GM23338 (cell line): ENCODE data around the gene MARVELD3. TPM values are rescaled to one million over a fixed set of nuclear protein-coding genes. Genes with fewer than 3 reads are reported as not detected.

Experiments used
- ATAC-seq: fragments of 200-7000 bp; cut with Tn5 transposase; 3 replicates; pipeline ENCODE4 v1.9.1; 2020
- DNase-seq: peaks from one replicate; pipeline ENCODE4 v3.0.0-alpha.2; 2015; ENCODE audit warnings: low spot score
- H2AFZ ChIP-seq: fragments of 200-600 bp; sonication (generic); 2 replicates; pipeline ENCODE4 v1.8.0; 2016; ENCODE audit warnings: antibody characterized with exemption, mild to moderate bottlenecking, moderate library complexity
- H3F3A ChIP-seq: fragments of 200-600 bp; sonication (generic); replicated peaks from 2 replicates; pipeline ENCODE4 v1.8.0; 2017; ENCODE audit warnings: antibody characterized with exemption, mixed run types, low read depth
- H3K27ac ChIP-seq: fragments of 200-600 bp; sonication (generic); 2 replicates; pipeline ENCODE4 v1.6.1; 2016; ENCODE audit warnings: low read depth
- H3K27me3 ChIP-seq: fragments of 200-600 bp; sonication (generic); 2 replicates; pipeline ENCODE4 v1.8.0; 2016; ENCODE audit warnings: mild to moderate bottlenecking, mixed run types, moderate library complexity; ENCODE audit not compliant: insufficient read depth
- H3K36me3 ChIP-seq: fragments of 200-600 bp; sonication (generic); 2 replicates; pipeline ENCODE4 v1.8.0; 2016; ENCODE audit warnings: mild to moderate bottlenecking; ENCODE audit not compliant: insufficient read depth
- H3K4me1 ChIP-seq: fragments of 200-600 bp; sonication (generic); 2 replicates; pipeline ENCODE4 v1.8.0; 2016; ENCODE audit warnings: mild to moderate bottlenecking, moderate library complexity; ENCODE audit not compliant: insufficient read depth
- H3K4me2 ChIP-seq: fragments of 200-600 bp; sonication (generic); 2 replicates; pipeline ENCODE4 v1.7.1; 2017; ENCODE audit warnings: mixed run types
- H3K4me3 ChIP-seq: fragments of 200-600 bp; sonication (generic); 2 replicates; pipeline ENCODE4 v1.6.1; 2016; ENCODE audit warnings: mixed run types
- H3K79me2 ChIP-seq: fragments of 200-600 bp; sonication (generic); replicated peaks from 2 replicates; pipeline ENCODE4 v1.8.0; 2017; ENCODE audit warnings: mild to moderate bottlenecking; ENCODE audit not compliant: insufficient read depth
- H3K9me2 ChIP-seq: fragments of 200-600 bp; sonication (generic); 2 replicates; pipeline ENCODE4 v1.8.0; 2017; ENCODE audit not compliant: insufficient read depth
- H4K20me1 ChIP-seq: fragments of 200-600 bp; sonication (generic); replicated peaks from 2 replicates; pipeline ENCODE4 v1.8.0; 2017; ENCODE audit warnings: mild to moderate bottlenecking; ENCODE audit not compliant: insufficient read depth
- H3K27ac Mint-ChIP-seq: 2 replicates; pipeline ENCODE4 v1.8.0; 2020; ENCODE audit warnings: inconsistent platforms, mild to moderate bottlenecking, moderate library complexity, mixed read lengths
- H3K27me3 Mint-ChIP-seq: 3 replicates; pipeline ENCODE4 v1.8.0; 2022; ENCODE audit warnings: low read depth, mild to moderate bottlenecking, moderate library complexity, mixed read lengths, inconsistent platforms; ENCODE audit not compliant: insufficient read depth, poor library complexity
- H3K36me3 Mint-ChIP-seq: 3 replicates; pipeline ENCODE4 v1.8.0; 2021; ENCODE audit warnings: low read depth, mild to moderate bottlenecking, inconsistent platforms, moderate library complexity, mixed read lengths
- H3K4me1 Mint-ChIP-seq: 3 replicates; pipeline ENCODE4 v1.8.0; 2020; ENCODE audit warnings: mild to moderate bottlenecking, inconsistent platforms, mixed read lengths
- H3K4me3 Mint-ChIP-seq: 3 replicates; pipeline ENCODE4 v1.8.0; 2021; ENCODE audit warnings: moderate library complexity, mild to moderate bottlenecking, inconsistent platforms, mixed read lengths
- H3K9me3 Mint-ChIP-seq: 3 replicates; pipeline ENCODE4 v1.8.0; 2020; ENCODE audit warnings: moderate library complexity, mild to moderate bottlenecking, inconsistent platforms, mixed read lengths
- EZH2 ChIP-seq: fragments of 200-600 bp; sonication (generic); IDR thresholded peaks from one replicate; pipeline ENCODE4 v1.8.0; 2017; ENCODE audit warnings: antibody characterized with exemption, mild to moderate bottlenecking, low read depth; ENCODE audit not compliant: unreplicated experiment
- EZH2phosphoT487 ChIP-seq: fragments of 200-600 bp; sonication (generic); IDR thresholded peaks from one replicate; pipeline ENCODE4 v1.8.1; 2018; ENCODE audit warnings: antibody characterized with exemption; ENCODE audit not compliant: unreplicated experiment
- NANOG ChIP-seq: IDR thresholded peaks from 2 replicates; pipeline ENCODE4 v1.6.1; 2016; ENCODE audit warnings: antibody characterized with exemption, borderline replicate concordance
- POLR2AphosphoS5 ChIP-seq: IDR thresholded peaks from 2 replicates; pipeline ENCODE4 v1.6.1; 2016; ENCODE audit warnings: antibody characterized with exemption, low read depth
- STAT1 ChIP-seq: IDR thresholded peaks from one replicate; pipeline ENCODE4 v1.6.1; 2016; ENCODE audit warnings: antibody characterized with exemption; ENCODE audit not compliant: unreplicated experiment
- ZNF114 ChIP-seq: fragments of 250-450 bp; sonication (Bioruptor Pico); IDR thresholded peaks from 2 replicates; pipeline ENCODE4 v1.5.0; 2020; ENCODE audit warnings: mild to moderate bottlenecking, moderate library complexity
- polyA plus RNA-seq: library from polyadenylated mRNA; unstranded; fragments of >200 nt; fragmentation: Nextera tagmentation; extraction: Ambion mirVana; gene quantifications from 2 replicates; pipeline ENCODE4 v1.2.1, GENCODE V29; 2016
- total RNA-seq: library from RNA; depleted of rRNA; stranded (reverse); fragments of >200 nt; shearing (Covaris generic); gene quantifications from 2 replicates; pipeline ENCODE4 v1.2.3, GENCODE V29; 2014
- TF ChIP-seq, protein P1 (sequence below): IDR thresholded peaks from 2 replicates; pipeline ENCODE4 v1.6.1; 2016; ENCODE audit warnings: antibody characterized with exemption
- TF ChIP-seq, protein P2 (sequence below): fragments of 250-450 bp; sonication (Bioruptor Pico); IDR thresholded peaks from 2 replicates; pipeline ENCODE4 v1.5.0; 2020; ENCODE audit warnings: mild to moderate bottlenecking, moderate library complexity
- TF ChIP-seq, protein P3 (sequence below): IDR thresholded peaks from one replicate; pipeline ENCODE4 v1.6.1; 2018; ENCODE audit warnings: antibody characterized with exemption; ENCODE audit not compliant: unreplicated experiment

MARVELD3 gene
- total and polyA plus RNA-seq, 2 experiments from 2014 or later = 23.4 to 32.7 TPM

DNA sequence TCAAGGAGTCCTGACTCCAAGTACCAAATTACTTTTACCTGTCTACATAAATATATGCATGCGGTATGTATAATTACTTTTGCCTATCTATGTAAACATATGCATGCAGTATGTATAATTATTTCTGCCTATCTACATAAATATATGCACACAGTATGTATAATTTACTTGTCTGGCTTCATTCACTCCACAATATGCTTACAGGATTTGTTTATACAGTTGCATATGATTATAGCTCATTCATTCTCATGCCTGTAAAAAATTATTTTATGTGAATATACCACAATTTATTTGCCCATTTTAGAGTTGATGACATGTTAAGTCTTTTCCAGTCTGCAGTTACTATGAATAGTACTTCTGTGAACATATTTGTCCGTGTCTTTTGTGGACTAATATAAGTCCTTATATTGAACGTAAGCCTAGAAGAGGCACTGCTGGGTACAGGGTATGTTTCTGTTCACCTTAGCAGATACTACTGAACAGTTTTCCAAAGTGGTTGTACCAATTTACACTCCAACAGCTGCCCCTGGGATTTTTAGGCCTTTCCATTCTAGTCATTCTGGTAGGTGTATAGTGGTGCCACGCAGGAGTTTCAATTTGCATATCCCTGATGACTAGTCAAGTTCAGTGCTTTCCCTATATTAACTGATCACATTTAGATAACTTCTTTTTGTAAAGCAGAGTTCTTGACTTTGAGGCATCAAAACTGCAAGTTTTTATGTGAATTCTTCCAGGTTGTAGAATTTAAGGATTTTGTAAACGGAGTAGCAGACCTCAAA lies 47.0 kb downstream of the MARVELD3 start:
- H3K79me2 ChIP-seq = no peaks in the 10 kb centered on the region
- peaks cover 1% of the 10 kb centered on the region for H3K27me3 Mint-ChIP-seq
- H3K27ac ChIP-seq = no peak overlapping the region; the same call in 1 of the 2 replicates
- no peak for DNase-seq
- no peaks in the 10 kb centered on the region for H3K9me3 Mint-ChIP-seq
- H3K4me2 ChIP-seq = no peak overlapping the region
- H3K4me3 Mint-ChIP-seq = no peak overlapping the region
- H3K36me3 Mint-ChIP-seq = peaks cover 47% of the 10 kb centered on the region
- 0 out of 2 replicates have a peak, but pooled peaks cover 3% of the 10 kb centered on the region for H3F3A ChIP-seq
- H3K9me2 ChIP-seq = no peaks in the 10 kb centered on the region
- no peaks in the 10 kb centered on the region for H4K20me1 ChIP-seq
- peaks cover 27% of the 10 kb centered on the region for H3K36me3 ChIP-seq
- H3K4me1 Mint-ChIP-seq = no peaks in the 10 kb centered on the region
- H3K4me3 ChIP-seq = no peak overlapping the region
- H3K4me1 ChIP-seq = no peaks in the 10 kb centered on the region
- TF ChIP-seq, protein P1, sequence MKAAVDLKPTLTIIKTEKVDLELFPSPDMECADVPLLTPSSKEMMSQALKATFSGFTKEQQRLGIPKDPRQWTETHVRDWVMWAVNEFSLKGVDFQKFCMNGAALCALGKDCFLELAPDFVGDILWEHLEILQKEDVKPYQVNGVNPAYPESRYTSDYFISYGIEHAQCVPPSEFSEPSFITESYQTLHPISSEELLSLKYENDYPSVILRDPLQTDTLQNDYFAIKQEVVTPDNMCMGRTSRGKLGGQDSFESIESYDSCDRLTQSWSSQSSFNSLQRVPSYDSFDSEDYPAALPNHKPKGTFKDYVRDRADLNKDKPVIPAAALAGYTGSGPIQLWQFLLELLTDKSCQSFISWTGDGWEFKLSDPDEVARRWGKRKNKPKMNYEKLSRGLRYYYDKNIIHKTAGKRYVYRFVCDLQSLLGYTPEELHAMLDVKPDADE = no peak
- TF ChIP-seq ZNF114 (no peak), NANOG (no peak), STAT1 (no peak), EZH2phosphoT487 (no peak), EZH2 (no peak), POLR2AphosphoS5 (no peak)
- TF ChIP-seq, protein P2, sequence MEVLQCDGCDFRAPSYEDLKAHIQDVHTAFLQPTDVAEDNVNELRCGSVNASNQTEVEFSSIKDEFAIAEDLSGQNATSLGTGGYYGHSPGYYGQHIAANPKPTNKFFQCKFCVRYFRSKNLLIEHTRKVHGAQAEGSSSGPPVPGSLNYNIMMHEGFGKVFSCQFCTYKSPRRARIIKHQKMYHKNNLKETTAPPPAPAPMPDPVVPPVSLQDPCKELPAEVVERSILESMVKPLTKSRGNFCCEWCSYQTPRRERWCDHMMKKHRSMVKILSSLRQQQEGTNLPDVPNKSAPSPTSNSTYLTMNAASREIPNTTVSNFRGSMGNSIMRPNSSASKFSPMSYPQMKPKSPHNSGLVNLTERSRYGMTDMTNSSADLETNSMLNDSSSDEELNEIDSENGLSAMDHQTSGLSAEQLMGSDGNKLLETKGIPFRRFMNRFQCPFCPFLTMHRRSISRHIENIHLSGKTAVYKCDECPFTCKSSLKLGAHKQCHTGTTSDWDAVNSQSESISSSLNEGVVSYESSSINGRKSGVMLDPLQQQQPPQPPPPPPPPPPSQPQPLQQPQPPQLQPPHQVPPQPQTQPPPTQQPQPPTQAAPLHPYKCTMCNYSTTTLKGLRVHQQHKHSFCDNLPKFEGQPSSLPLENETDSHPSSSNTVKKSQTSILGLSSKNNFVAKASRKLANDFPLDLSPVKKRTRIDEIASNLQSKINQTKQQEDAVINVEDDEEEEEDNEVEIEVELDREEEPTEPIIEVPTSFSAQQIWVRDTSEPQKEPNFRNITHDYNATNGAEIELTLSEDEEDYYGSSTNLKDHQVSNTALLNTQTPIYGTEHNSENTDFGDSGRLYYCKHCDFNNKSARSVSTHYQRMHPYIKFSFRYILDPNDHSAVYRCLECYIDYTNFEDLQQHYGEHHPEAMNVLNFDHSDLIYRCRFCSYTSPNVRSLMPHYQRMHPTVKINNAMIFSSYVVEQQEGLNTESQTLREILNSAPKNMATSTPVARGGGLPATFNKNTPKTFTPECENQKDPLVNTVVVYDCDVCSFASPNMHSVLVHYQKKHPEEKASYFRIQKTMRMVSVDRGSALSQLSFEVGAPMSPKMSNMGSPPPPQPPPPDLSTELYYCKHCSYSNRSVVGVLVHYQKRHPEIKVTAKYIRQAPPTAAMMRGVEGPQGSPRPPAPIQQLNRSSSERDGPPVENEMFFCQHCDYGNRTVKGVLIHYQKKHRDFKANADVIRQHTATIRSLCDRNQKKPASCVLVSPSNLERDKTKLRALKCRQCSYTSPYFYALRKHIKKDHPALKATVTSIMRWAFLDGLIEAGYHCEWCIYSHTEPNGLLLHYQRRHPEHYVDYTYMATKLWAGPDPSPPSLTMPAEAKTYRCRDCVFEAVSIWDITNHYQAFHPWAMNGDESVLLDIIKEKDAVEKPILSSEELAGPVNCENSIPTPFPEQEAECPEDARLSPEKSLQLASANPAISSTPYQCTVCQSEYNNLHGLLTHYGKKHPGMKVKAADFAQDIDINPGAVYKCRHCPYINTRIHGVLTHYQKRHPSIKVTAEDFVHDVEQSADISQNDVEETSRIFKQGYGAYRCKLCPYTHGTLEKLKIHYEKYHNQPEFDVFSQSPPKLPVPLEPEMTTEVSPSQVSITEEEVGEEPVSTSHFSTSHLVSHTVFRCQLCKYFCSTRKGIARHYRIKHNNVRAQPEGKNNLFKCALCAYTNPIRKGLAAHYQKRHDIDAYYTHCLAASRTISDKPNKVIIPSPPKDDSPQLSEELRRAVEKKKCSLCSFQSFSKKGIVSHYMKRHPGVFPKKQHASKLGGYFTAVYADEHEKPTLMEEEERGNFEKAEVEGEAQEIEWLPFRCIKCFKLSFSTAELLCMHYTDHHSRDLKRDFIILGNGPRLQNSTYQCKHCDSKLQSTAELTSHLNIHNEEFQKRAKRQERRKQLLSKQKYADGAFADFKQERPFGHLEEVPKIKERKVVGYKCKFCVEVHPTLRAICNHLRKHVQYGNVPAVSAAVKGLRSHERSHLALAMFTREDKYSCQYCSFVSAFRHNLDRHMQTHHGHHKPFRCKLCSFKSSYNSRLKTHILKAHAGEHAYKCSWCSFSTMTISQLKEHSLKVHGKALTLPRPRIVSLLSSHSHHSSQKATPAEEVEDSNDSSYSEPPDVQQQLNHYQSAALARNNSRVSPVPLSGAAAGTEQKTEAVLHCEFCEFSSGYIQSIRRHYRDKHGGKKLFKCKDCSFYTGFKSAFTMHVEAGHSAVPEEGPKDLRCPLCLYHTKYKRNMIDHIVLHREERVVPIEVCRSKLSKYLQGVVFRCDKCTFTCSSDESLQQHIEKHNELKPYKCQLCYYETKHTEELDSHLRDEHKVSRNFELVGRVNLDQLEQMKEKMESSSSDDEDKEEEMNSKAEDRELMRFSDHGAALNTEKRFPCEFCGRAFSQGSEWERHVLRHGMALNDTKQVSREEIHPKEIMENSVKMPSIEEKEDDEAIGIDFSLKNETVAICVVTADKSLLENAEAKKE (CRISPR knock-in tag) = no peak
- TF ChIP-seq, protein P3, sequence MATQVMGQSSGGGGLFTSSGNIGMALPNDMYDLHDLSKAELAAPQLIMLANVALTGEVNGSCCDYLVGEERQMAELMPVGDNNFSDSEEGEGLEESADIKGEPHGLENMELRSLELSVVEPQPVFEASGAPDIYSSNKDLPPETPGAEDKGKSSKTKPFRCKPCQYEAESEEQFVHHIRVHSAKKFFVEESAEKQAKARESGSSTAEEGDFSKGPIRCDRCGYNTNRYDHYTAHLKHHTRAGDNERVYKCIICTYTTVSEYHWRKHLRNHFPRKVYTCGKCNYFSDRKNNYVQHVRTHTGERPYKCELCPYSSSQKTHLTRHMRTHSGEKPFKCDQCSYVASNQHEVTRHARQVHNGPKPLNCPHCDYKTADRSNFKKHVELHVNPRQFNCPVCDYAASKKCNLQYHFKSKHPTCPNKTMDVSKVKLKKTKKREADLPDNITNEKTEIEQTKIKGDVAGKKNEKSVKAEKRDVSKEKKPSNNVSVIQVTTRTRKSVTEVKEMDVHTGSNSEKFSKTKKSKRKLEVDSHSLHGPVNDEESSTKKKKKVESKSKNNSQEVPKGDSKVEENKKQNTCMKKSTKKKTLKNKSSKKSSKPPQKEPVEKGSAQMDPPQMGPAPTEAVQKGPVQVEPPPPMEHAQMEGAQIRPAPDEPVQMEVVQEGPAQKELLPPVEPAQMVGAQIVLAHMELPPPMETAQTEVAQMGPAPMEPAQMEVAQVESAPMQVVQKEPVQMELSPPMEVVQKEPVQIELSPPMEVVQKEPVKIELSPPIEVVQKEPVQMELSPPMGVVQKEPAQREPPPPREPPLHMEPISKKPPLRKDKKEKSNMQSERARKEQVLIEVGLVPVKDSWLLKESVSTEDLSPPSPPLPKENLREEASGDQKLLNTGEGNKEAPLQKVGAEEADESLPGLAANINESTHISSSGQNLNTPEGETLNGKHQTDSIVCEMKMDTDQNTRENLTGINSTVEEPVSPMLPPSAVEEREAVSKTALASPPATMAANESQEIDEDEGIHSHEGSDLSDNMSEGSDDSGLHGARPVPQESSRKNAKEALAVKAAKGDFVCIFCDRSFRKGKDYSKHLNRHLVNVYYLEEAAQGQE = no peak
- ATAC-seq = no peak
- no peaks in the 10 kb centered on the region for H3K27me3 ChIP-seq
- no peak overlapping the region for H3K27ac Mint-ChIP-seq
- no peak overlapping the region for H2AFZ ChIP-seq
